ENCODE data around the gene FAM3D. TPM values are rescaled to one million over a fixed set of nuclear protein-coding genes. Genes with fewer than 3 reads are reported as not detected.

Gene FAM3D
- total RNA-seq, 1 donor = not detected

- no peak for TF ChIP-seq CTCF (IDR thresholded peaks at IDR 0.05; ENCODE audit: insufficient read depth, low read depth, low read length)
- no peak for DNase-seq (ENCODE audit: low read depth)
- no peak overlapping the region for H3K4me3 ChIP-seq (ENCODE audit: low read depth, low read length)
Measured at GRCh38 chr3:58622436-58622835, 44.1 kb downstream of the FAM3D start.

GRCh38 chr3:58621086-58621830 lies 45.3 kb downstream of the FAM3D start:
- DNase-seq (ENCODE audit: low read depth) = no peak

GRCh38 chr3:58620421-58620820 lies 46.2 kb downstream of the FAM3D start:
- DNase-seq (ENCODE audit: low read depth) = no peak
- no peak overlapping the region for H3K4me3 ChIP-seq (ENCODE audit: low read depth, low read length)
- TF ChIP-seq CTCF (IDR thresholded peaks at IDR 0.05; ENCODE audit: insufficient read depth, low read depth, low read length) = no peak

More at GRCh38 chr3:58621086-58621830, 45.3 kb downstream of the FAM3D start:
- H3K4me3 ChIP-seq (ENCODE audit: low read depth, low read length) = no peak overlapping the region
- TF ChIP-seq CTCF (IDR thresholded peaks at IDR 0.05; ENCODE audit: insufficient read depth, low read depth, low read length) = no peak

- TF ChIP-seq CTCF (IDR thresholded peaks at IDR 0.05; ENCODE audit: insufficient read depth, low read depth, low read length) = no peak
- H3K4me3 ChIP-seq (ENCODE audit: low read depth, low read length) = no peak overlapping the region
- peak; percentile 71 for DNase-seq (ENCODE audit: low read depth)
Measured at GRCh38 chr3:58617338-58617761, 49.2 kb downstream of the FAM3D start.

GRCh38 chr3:58613236-58614132 lies 53.1 kb downstream of the FAM3D start:
- no peak for TF ChIP-seq CTCF (IDR thresholded peaks at IDR 0.05; ENCODE audit: insufficient read depth, low read depth, low read length)
- no peak overlapping the region for H3K4me3 ChIP-seq (ENCODE audit: low read depth, low read length)
- DNase-seq (ENCODE audit: low read depth) = no peak

- no peak for TF ChIP-seq CTCF (IDR thresholded peaks at IDR 0.05; ENCODE audit: insufficient read depth, low read depth, low read length)
- DNase-seq (ENCODE audit: low read depth) = no peak
- H3K4me3 ChIP-seq (ENCODE audit: low read depth, low read length) = no peak overlapping the region
Measured at GRCh38 chr3:58612830-58613229, 53.7 kb downstream of the FAM3D start.
